Activated gamma-delta T cell (primary cell): Measurements from ENCODE around the gene ATAD5.
"Not testable (repeated sequence)": the region's sequence is repeated elsewhere in the genome, so short reads cannot be mapped to it uniquely, and the experiment has no call there.

Source experiments
- DNase-seq: peaks from one replicate; lab custom pipeline; 2025; lab: John Stamatoyannopoulos, UW
- total RNA-seq, 2 donors: gene quantifications; one replicate each; lab custom pipeline; 2026; lab: John Stamatoyannopoulos, UW

ATAD5 gene, protein sequence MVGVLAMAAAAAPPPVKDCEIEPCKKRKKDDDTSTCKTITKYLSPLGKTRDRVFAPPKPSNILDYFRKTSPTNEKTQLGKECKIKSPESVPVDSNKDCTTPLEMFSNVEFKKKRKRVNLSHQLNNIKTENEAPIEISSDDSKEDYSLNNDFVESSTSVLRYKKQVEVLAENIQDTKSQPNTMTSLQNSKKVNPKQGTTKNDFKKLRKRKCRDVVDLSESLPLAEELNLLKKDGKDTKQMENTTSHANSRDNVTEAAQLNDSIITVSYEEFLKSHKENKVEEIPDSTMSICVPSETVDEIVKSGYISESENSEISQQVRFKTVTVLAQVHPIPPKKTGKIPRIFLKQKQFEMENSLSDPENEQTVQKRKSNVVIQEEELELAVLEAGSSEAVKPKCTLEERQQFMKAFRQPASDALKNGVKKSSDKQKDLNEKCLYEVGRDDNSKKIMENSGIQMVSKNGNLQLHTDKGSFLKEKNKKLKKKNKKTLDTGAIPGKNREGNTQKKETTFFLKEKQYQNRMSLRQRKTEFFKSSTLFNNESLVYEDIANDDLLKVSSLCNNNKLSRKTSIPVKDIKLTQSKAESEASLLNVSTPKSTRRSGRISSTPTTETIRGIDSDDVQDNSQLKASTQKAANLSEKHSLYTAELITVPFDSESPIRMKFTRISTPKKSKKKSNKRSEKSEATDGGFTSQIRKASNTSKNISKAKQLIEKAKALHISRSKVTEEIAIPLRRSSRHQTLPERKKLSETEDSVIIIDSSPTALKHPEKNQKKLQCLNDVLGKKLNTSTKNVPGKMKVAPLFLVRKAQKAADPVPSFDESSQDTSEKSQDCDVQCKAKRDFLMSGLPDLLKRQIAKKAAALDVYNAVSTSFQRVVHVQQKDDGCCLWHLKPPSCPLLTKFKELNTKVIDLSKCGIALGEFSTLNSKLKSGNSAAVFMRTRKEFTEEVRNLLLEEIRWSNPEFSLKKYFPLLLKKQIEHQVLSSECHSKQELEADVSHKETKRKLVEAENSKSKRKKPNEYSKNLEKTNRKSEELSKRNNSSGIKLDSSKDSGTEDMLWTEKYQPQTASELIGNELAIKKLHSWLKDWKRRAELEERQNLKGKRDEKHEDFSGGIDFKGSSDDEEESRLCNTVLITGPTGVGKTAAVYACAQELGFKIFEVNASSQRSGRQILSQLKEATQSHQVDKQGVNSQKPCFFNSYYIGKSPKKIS (N-terminal part only)
- 24.5 to 29.7 reads per million in 2 donors for total RNA-seq

DNA sequence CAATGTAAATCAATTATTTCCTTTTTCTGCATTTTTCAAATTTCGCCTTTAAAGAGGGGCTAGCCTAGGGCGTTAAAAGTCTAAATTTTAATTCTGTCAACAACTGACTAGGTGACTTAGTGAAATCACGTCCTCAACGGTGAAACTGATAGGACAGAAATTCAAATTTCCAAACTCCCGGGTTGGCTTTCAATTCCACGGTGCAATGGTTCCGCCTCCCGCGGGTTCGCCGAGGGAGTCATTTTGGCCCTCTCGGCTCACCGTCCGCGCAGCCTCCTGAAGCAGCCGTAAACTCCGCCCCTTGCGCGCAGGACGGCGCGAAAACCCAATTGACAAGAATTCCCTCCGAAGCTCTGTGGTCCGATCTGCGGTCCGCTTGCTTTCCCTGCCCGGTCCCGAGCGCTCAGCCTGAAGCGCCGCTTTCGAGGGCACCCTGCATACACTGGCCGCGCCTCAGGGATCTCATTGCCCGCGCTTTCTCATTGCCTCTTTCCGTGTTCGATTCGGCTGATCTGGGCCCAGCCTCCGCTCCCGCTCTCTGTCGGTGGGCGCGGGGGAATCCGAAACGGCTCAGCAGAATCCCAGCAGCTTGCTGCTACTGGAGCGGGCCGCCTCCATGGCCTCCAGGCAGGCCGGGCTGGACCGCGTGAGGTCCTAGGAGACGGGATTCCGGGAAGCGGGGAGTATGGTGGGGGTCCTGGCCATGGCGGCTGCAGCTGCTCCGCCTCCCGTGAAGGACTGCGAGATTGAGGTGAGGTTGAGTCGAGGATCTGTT is at the start of gene ATAD5:
TSS of gene ATAD5 (plus strand) at position 304 of the 775 bp plus-strand sequence. CDS start at position 686, 382 bp downstream.
- peak; percentile 77 for DNase-seq

DNA sequence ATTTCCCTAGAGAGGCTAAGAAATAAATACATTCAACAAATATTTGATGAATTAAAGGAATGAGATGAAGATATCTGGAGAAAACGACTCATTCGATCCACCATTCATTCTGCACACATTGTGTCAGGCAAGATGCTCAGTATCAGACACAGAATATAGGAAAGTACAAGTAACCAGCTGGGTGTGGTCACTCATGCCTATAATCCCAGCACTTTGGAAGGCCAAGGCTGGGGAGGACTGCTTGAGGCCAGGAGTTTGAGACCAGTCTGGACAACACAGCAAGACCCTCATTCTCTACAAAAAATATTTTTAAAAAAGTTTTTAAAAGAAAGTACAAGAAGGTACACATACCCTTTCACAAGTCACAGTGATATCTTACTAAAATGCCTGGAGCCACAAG is 49.6 kb upstream of the ATAD5 start:
- no peak for DNase-seq

DNA sequence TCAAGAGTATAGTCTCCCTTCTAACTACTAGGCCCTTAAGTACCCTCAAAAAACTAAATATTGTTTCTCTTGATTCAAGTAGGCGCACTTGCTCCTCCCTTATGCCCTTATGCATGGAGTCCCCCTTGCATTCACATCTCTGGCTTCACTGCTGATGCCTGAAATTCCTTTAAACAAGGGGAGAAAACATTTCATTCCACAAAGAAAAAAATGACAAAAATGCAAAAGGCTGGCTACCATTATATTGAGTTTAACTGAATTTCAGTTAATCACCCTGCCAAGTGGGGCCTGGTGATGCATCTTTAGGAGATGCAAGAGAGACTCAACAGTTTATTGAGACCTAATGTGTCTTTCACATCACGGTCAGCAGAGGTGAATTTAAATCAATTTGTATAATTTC is 42.8 kb upstream of the ATAD5 start:
- no peak for DNase-seq

DNA sequence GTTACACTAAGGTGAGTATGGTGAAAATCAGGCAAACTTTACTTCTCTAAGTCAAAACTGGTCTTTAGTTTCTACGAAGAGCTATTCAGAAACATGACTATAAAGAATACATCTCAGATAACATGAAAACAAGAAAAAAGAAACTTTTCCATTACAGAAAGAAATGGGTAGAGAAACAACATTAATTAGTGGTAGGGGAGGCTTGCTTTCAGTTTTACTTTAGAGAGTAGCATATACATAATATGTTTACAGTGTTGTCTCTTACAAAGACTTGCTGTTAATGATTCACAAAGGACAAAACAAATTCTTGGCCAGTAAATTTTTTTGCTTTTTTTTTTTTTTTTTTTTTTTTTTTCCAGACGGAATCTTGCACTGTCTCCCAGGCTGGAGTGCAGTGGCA is 41.5 kb upstream of the ATAD5 start:
- DNase-seq: no peak

DNA sequence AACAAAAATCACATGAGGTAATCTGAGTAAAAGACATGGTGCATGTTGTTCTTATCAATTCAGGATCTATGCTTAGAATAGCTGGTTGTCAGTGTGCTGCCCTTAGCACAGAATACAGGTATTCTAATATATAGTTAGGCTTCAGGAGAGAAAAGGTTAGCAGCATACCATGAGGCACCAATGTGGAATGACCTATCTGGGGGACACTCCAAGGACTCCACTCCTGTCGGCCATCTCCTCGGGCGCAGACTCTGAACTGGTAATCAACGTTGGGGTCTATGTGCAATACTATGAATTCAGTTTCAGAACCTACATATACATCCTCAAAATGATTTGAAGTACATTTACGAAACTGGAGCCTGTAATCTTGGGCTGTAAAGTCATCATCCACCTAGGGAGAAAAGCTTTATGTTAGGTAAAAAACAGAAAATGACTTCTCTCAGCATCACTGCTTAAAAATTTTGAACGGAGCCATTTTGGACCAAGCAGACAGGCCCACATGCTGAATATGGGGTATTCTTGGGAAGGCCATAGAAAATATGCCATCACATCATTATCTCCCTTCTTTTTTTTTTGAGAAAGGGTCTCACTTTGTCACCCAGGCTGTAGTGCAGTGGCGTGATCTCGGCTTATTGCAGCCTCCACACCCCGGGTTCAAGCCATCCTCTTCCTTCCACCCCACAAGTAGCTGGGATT is 38.3 kb upstream of the ATAD5 start:
- no peak for DNase-seq

DNA sequence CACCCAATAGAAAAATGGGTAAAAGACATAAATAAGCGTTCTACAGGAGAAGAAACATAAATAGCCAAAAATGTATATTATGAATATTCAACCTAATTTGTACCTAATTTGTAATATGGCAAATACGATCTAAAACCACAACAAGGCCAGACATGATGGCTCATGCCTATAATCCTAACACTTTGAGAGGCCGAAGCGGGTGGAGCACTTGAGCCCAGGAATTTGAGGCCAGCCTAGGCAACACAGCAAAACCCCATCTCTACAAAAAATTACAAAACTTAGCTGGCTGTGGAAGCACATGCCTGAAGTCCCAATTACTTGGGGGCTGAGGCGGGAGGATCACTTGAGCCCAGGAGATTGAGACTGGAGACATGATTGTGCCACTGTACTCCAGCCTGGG is 37.4 kb upstream of the ATAD5 start:
- no peak for DNase-seq

DNA sequence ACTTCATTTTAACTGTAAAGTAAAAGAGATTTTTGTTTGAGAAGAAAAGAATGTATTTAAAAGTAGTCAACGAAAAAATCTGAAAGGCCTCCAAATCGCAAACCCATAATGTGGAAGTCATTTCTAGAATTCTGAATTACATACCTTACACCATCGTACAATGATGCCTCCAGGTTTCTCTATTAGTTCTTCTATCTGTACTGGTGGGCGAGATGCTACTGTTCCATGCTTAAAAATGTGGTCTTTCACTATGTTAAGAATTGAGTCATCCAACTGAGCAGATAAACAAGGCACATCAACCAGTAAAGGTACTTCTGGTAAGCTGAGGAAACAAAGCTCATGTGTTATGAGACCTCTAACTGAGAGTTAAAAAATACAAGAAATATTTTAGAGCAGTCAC is 35.8 kb upstream of the ATAD5 start:
- DNase-seq: no peak

DNA sequence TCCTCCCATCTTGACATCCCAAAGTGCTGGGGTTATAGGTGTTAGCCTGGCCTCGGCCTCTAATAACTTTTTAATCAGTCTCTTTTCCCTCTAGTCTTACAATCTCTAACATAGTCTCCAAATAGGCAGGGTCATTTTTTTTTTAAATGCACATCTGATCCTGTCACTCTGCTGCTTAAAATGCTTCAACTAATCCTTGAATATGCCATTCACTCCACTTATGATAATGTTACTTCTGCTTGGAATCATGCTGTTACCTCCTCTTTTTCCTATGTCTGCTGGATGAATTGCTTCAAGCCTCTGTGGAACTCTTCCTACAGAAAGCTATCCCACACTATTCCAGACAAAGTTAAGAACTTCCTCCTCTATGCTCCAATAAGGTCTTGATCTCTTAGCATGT is 30.1 kb upstream of the ATAD5 start:
- no peak for DNase-seq

DNA sequence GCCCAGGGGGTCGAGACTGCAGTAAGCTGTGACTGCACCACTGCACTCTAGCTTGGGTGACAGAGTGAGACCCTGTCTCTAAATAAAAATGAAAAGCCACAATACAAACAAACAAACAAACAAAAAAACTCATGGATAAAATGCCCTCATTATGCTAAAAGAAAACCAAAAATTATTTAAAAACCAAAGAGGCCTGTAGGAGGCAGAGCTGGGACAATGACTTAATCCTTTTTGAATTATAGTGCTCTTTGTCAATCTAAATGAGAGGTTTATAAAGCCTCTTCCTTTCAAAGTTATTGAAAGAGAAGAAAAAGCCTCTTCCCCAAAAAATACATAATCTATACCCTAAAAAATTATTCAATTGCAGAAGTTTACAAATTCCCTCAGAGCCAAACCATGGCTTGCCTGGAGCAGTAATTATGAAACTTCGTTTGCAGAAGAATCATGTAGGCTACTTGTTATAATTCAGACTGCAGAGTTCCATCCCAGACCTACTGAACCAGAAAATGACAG is 25.8 kb upstream of the ATAD5 start:
- no peak for DNase-seq

DNA sequence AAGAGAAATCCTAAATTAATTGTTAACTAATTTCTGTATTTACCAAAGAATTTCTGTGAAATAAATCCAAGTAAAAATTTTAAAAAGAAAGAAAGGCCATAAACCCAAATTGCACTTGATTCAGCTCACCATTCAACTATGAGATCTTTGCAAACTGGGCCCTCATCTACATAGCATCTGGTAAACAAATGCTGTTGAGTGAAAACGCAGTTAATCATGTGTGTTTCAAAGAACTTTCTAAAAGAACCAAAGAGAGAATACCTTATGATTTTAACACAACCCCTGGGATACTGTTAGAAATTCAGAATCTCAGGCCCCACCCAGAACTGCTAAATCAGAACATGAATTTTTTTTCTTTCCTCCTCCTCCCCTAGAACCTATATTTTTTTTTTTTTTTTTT is 23.9 kb upstream of the ATAD5 start:
- DNase-seq: no peak

DNA sequence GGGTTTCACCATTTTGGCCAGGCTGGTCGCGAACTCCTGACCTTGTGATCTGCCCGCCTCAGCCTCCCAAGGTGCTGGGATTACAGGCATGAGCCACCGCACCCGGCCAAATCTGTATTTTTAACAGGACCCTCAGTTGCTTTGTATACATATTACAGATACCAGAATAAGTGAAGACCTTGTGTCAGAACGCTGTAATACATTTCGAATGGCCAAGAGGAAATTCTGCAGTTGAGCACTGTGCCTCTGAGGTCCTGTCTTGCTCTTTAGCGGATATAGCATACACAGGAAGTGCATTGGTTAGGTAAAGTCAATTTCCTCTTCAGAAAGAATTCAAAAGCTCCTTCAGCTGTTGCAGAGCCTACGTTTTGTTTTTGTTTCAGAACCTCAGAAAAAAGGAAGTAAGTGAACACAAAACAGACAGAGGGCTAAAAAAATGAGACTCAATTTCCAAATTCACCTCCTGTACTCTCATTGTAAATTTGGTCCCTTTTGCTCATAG is 22.9 kb upstream of the ATAD5 start:
- DNase-seq: no peak

DNA sequence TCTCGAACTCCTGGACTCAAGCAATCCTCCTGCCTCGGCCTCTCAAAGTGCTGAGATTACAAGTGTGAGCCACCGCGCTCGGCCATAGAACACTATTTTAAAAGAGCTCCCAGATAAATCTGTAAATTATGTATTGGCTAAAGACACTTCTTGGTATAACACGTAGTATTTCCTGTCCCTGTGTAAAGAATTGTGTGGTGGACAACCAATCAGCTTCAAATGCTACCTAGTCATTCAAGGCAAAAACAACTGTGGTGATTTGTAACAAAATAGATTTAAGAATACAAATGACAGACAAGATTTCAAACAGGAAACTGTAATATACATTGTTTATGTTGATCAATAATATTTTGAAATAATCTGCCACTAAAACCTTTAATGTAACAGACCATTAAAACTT is 21.9 kb upstream of the ATAD5 start:
- DNase-seq: no peak

DNA sequence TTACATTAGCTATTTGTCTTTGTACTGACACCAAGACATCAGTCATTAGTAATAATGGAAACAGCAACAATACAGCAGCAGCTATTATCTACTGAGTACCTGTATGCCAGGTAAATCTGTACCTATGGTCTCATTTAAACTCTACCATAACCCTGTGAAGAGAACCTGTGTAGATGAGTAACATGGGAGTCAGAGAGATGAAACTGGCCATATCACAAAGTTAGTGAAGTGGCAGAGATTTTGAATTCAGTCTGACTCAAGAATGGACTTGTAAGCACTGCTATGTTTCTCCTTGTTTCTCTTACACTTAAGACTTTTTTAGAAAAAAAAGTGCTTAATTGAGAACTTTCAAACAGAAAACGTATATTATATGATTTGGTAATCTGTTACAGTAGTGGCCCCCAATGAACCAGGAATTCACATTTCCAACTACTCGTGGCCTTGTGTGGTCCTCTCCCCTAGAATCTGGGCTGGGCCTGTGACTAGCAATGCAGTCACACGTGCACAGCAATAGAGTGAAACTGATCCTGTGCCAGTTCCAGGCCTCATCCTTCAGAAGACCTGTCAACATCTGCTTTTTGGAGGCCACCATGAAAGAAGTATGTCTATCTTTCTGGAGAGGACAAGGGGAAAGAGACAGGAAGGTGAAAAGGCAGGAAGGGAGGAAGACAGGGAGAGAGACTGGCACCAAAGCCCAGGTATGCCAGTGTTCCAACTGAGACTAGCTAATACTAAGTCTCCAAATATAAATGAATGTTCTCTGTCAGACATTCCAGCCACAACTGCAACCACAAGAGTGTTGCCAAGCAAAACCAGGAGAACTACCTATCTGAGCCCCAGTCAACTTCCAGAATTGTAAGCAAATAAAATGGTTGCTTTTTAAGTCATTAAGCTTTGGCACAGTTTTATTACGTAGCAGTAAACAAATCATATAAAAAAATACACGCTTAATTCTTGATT is 19.3 kb upstream of the ATAD5 start:
- no peak for DNase-seq

DNA sequence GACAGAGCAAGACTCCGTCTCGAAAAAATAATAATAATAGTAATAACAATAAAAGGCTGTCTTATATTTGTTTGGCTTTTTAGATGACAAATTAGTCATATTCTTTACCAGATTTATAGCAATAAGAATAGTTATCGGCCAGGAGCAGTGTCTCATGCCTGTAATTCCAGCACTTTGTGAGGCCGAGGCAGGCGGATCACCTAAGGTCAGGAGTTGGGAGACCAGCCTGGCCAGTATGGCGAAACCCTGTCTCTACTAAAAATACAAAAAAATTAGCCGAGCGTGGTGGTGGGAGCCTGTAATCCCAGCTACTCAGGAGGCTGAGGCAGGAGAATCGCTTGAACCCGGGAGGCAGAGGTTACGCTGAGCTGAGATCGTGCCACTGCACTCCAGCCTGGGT is 17.5 kb upstream of the ATAD5 start:
- DNase-seq: not testable (repeated sequence)

DNA sequence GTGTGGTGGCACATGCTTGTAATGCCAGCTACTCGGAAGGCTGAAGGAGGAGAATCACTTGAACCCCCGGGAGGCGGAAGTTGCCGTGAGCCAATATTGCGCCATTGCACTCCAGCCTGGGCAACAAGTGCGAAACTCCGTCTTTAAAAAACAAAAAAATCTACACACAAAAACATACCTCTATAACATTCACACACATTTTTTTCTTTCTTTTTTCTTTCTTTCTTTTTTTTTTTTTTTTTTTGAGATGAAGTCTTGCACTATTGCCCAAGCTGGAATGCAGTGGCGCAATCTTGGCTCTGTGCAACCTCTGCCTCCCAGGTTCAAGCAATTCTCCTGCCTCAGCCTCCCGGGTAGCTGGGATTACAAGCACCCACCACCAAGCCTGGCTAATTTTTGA is 16.9 kb upstream of the ATAD5 start:
- DNase-seq: not testable (repeated sequence)

DNA sequence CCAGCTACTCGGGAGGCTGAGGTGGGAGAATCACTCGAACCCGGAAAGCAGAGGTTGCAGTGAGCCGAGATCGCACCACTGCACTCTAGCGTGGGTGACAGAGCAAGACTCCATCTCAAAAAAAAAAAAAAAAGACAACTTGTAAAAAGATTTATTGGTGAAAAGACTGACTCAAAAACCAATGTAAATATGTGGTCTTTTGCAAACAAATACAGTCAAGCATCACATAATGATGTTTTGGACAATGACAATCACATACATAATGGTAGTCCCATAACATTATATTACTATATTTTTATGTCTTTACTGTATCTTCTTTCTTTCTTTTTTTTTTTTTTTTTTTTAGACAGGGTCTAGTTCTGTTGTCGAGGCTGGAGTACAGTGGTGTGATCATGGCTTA is 15.6 kb upstream of the ATAD5 start:
- no peak for DNase-seq

DNA sequence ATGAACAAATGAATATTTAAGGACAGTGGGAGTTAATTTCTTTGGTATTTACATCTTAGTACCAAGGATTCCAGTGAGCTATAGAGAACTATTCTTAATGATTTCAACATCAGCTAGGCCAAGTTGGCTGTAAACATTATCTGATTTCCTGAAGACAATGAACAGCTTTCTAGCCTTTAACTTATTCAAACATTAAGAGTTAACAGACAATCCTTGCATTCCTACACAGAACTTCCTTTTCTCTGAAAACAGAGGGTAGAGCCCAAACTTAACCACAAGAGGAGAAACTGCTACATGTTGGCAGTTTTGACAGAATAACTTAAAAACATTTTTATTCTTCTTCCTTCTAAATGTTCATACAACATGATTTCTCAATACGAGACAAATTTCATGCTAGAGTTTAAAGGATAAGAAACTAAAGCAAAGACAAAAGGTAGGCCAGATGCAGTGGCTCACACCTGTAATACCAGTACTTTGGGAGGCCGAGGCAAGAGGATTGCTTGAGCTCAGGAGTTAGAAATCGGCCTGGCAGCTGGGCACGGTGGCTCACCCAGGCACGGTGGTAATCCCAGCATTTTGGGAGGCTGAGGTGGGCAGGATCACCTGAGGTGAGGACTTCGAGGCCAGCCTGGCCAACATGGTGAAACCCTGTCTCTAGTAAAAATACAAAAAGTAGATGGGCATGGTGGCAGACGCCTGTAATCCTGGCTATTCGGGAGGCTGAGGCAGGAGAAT is 11.6 kb upstream of the ATAD5 start:
- no peak for DNase-seq

DNA sequence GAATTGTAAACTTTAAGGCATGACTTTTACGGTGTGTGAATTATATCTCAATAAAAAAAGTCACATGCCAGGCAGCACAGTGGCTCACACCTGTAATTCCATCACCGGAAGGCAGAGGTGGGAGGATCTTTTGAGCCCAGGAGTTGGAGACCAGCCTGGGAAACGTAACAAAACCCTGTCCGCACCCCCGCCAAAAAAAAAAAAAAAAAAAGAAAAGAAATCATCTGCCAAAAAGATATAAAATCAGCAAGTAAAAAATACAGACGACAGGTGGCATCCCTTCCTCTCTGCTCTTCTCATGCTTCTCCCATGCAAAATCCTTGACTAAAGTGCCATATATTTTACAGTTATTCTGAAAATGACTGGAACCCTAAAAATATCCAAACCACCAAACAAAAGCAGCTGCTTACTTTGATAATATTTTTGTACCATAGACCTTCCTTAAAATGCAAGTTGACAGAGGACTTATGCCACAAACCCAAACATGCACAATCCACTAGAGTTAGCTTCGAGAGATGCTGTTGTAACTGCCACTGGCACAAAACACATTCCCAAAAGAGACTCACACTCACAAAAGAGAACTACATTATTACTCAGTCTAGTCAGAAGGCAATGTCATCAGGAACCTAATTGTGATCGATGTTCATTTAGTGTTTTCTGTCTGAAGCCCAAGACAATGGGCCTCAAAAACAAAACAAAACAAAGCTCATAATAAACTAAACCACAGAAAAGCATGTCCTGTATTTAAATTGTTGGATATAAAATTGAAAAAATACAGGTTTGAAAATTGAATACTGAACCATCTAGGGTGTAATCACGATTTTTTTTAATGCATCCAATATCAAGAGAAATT is 9.7 kb upstream of the ATAD5 start:
- DNase-seq: no peak
